Epithelial cell of umbilical artery (primary cell): ENCODE measurements around the gene HLA-B. TPM values are rescaled to one million over a fixed set of nuclear protein-coding genes. Genes with fewer than 3 reads are reported as not detected.

Experiments used
- total RNA-seq: library from RNA; depleted of rRNA; stranded (reverse); fragments of >200 nt; gene quantifications from 2 replicates; pipeline ENCODE4 v1.2.3, GENCODE V29; 2014

Gene HLA-B
- total RNA-seq = 42.2 and 164 TPM in 2 replicates

DNA sequence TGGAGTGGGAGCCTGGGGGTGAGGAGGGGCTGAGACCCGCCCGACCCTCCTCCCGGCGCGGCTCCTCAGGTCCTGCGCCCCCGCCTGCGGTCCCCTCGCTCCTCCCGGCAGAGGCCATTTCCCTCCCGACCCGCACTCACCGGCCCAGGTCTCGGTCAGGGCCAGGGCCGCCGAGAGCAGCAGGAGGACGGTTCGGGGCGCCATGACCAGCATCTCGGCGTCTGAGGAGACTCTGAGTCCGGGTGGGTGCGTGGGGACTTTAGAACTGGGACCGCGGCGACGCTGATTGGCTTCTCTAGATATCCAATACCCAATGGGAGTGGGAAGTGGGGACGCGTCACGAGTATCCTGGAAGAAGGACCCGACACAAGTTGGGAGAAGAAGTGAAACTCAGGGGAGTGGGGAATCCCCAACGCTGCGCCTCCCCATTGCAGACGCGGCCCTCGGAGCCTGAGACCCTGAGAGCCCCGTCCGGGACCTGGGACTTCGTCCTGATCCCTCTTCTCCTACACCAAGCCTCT is at the start of gene HLA-B:
HLA-B (minus strand) TSS at position 234 of the 521 bp plus-strand sequence; CDS start at position 213, 21 bp downstream.

GRCh38 chr6:31403283-31404060 is 46.5 kb upstream of the HLA-B start, which contains the start of gene MICA:
TSS of gene MICA (plus strand) at chr6:31403595. CDS start at chr6:31403633, 38 bp downstream.

Other genes with a start within 250 kb of the HLA-B start
- gene C6orf15, start 244.6 kb downstream of the HLA-B start, total RNA-seq = not detected in 2 replicates
- gene PSORS1C1, start 242.4 kb downstream of the HLA-B start, total RNA-seq = 1.3 and 3.3 TPM in 2 replicates
- not detected in 2 replicates for gene CDSN, start 236.7 kb downstream of the HLA-B start, total RNA-seq
- not detected in 2 replicates for gene PSORS1C2, start 218.1 kb downstream of the HLA-B start, total RNA-seq
- 12.3 and 17.3 TPM in 2 replicates for gene CCHCR1, start 199.4 kb downstream of the HLA-B start, total RNA-seq
- gene TCF19, start 198.6 kb downstream of the HLA-B start, total RNA-seq = 15.6 and 24.5 TPM in 2 replicates
- not detected in 2 replicates for gene POU5F1, start 186.5 kb downstream of the HLA-B start, total RNA-seq
- gene HLA-C, start 85.1 kb downstream of the HLA-B start, total RNA-seq = 58.1 and 142 TPM in 2 replicates
- 37.1 and 59.1 TPM in 2 replicates for gene MICA, start 46.4 kb upstream of the HLA-B start, total RNA-seq
- gene MICB, start 141.0 kb upstream of the HLA-B start, total RNA-seq = 23.4 and 50.3 TPM in 2 replicates
- gene MCCD1, start 171.8 kb upstream of the HLA-B start, total RNA-seq = not detected in 2 replicates
- 354 and 456 TPM in 2 replicates for gene DDX39B, start 184.8 kb upstream of the HLA-B start, total RNA-seq
- 0.97 and 2.0 TPM in 2 replicates for gene ATP6V1G2, start 189.4 kb upstream of the HLA-B start, total RNA-seq
- gene NFKBIL1, start 190.4 kb upstream of the HLA-B start, total RNA-seq = 25.3 and 26.9 TPM in 2 replicates
- gene LTA, start 215.1 kb upstream of the HLA-B start, total RNA-seq = not detected in 2 replicates
- under 0.01 TPM in 1 of 2 replicates, not detected in the other for gene TNF, start 218.4 kb upstream of the HLA-B start, total RNA-seq
- 3.2 and 6.7 TPM in 2 replicates for gene LTB, start 225.2 kb upstream of the HLA-B start, total RNA-seq
- 0.32 TPM in 1 of 2 replicates, not detected in the other for gene LST1, start 229.1 kb upstream of the HLA-B start, total RNA-seq
- not detected in 2 replicates for gene NCR3, start 235.8 kb upstream of the HLA-B start, total RNA-seq